Measurements from ENCODE around the gene MTCL3.
A peak's percentile ranks its signal among the peaks of the same experiment; 100 is the strongest.

MTCL3 gene

GRCh38 chr6:127518710-127519468, at the start of gene MTCL3:
Gene MTCL3, minus strand, starts transcription at chr6:127519335.
- Mint-ChIP-seq H3K9me3 (no peaks in the 10 kb centered on the region), H3K4me1 (peaks cover 26% of the 10 kb centered on the region), H3K36me3 (ENCODE audit: low read depth) (peaks cover 22% of the 10 kb centered on the region), H3K4me3 (peak within 1 kb of the TSS; percentile 90), H3K27me3 (peaks cover 17% of the 10 kb centered on the region), H3K27ac (peak within 1 kb of the TSS; percentile 88)
- ATAC-seq (replicated peaks), result peak; percentile 42

- Mint-ChIP-seq H3K36me3 (ENCODE audit: low read depth) (no peaks in the 10 kb centered on the region), H3K27ac (no peak overlapping the region), H3K4me1 (peaks cover 15% of the 10 kb centered on the region), H3K9me3 (no peaks in the 10 kb centered on the region), H3K27me3 (no peaks in the 10 kb centered on the region), H3K4me3 (no peak overlapping the region)
- ATAC-seq (replicated peaks), result no peak
These were observed 48.3 kb upstream of the MTCL3 start for GRCh38 chr6:127567476-127567875.

GRCh38 chr6:127566651-127567050, 47.5 kb upstream of the MTCL3 start:
- Mint-ChIP-seq H3K4me3 (no peak overlapping the region), H3K36me3 (ENCODE audit: low read depth) (no peaks in the 10 kb centered on the region), H3K27ac (no peak overlapping the region), H3K27me3 (peaks cover 4% of the 10 kb centered on the region), H3K9me3 (no peaks in the 10 kb centered on the region), H3K4me1 (peaks cover 15% of the 10 kb centered on the region)
- ATAC-seq (replicated peaks), result no peak

GRCh38 chr6:127566119-127566518, 47.0 kb upstream of the MTCL3 start:
- Mint-ChIP-seq H3K27ac (no peak overlapping the region), H3K4me3 (no peak overlapping the region), H3K9me3 (no peaks in the 10 kb centered on the region), H3K4me1 (peaks cover 12% of the 10 kb centered on the region), H3K27me3 (peaks cover 4% of the 10 kb centered on the region), H3K36me3 (ENCODE audit: low read depth) (no peaks in the 10 kb centered on the region)
- ATAC-seq (replicated peaks), result no peak

- H3K36me3 Mint-ChIP-seq (ENCODE audit: low read depth), result no peaks in the 10 kb centered on the region
- H3K9me3 Mint-ChIP-seq, result no peaks in the 10 kb centered on the region
- ATAC-seq (replicated peaks), result no peak
- H3K27ac Mint-ChIP-seq, result no peak overlapping the region
- H3K4me3 Mint-ChIP-seq, result no peak overlapping the region
- H3K27me3 Mint-ChIP-seq, result peaks cover 4% of the 10 kb centered on the region
- peaks cover 5% of the 10 kb centered on the region for H3K4me1 Mint-ChIP-seq
These were observed 45.6 kb upstream of the MTCL3 start for GRCh38 chr6:127564761-127565160.

- no peaks in the 10 kb centered on the region for H3K36me3 Mint-ChIP-seq (ENCODE audit: low read depth)
- no peak overlapping the region for H3K27ac Mint-ChIP-seq
- peaks cover 5% of the 10 kb centered on the region for H3K4me1 Mint-ChIP-seq
- no peak overlapping the region for H3K4me3 Mint-ChIP-seq
- peaks cover 4% of the 10 kb centered on the region for H3K27me3 Mint-ChIP-seq
- ATAC-seq (replicated peaks), result no peak
- H3K9me3 Mint-ChIP-seq, result no peaks in the 10 kb centered on the region
These were observed 42.5 kb upstream of the MTCL3 start for GRCh38 chr6:127561660-127562059.

- no peaks in the 10 kb centered on the region for H3K4me1 Mint-ChIP-seq
- peak; percentile 63 for ATAC-seq (replicated peaks)
- H3K27me3 Mint-ChIP-seq, result peaks cover 6% of the 10 kb centered on the region
- H3K9me3 Mint-ChIP-seq, result no peaks in the 10 kb centered on the region
- no peak overlapping the region for H3K4me3 Mint-ChIP-seq
- H3K36me3 Mint-ChIP-seq (ENCODE audit: low read depth), result no peaks in the 10 kb centered on the region
- H3K27ac Mint-ChIP-seq, result no peak overlapping the region
These were observed 35.4 kb upstream of the MTCL3 start for GRCh38 chr6:127554435-127555006.

- ATAC-seq (replicated peaks), result no peak
- Mint-ChIP-seq H3K27me3 (peaks cover 6% of the 10 kb centered on the region), H3K4me3 (no peak overlapping the region), H3K4me1 (no peaks in the 10 kb centered on the region), H3K9me3 (no peaks in the 10 kb centered on the region), H3K36me3 (ENCODE audit: low read depth) (no peaks in the 10 kb centered on the region), H3K27ac (no peak overlapping the region)
These were observed 31.3 kb upstream of the MTCL3 start for GRCh38 chr6:127550403-127550802.

- Mint-ChIP-seq H3K4me3 (no peak overlapping the region), H3K9me3 (no peaks in the 10 kb centered on the region), H3K27me3 (peaks cover 9% of the 10 kb centered on the region)
These were observed 28.9 kb upstream of the MTCL3 start for GRCh38 chr6:127547904-127548649.

GRCh38 chr6:127547215-127547614, 28.1 kb upstream of the MTCL3 start:
- Mint-ChIP-seq H3K9me3 (no peaks in the 10 kb centered on the region), H3K27ac (no peak overlapping the region), H3K36me3 (ENCODE audit: low read depth) (no peaks in the 10 kb centered on the region), H3K4me1 (no peaks in the 10 kb centered on the region), H3K27me3 (peaks cover 9% of the 10 kb centered on the region), H3K4me3 (no peak overlapping the region)
- ATAC-seq (replicated peaks), result peak; percentile 34

More at GRCh38 chr6:127547904-127548649, 28.9 kb upstream of the MTCL3 start:
- ATAC-seq (replicated peaks), result no peak
- Mint-ChIP-seq H3K36me3 (ENCODE audit: low read depth) (no peaks in the 10 kb centered on the region), H3K4me1 (no peaks in the 10 kb centered on the region), H3K27ac (no peak overlapping the region)

- Mint-ChIP-seq H3K4me1 (peaks cover 3% of the 10 kb centered on the region), H3K27me3 (peaks cover 24% of the 10 kb centered on the region), H3K36me3 (ENCODE audit: low read depth) (no peaks in the 10 kb centered on the region), H3K9me3 (no peaks in the 10 kb centered on the region), H3K27ac (no peak overlapping the region), H3K4me3 (peak overlapping the region; percentile 30)
- ATAC-seq (replicated peaks), result peak; percentile 39
These were observed 20.1 kb upstream of the MTCL3 start for GRCh38 chr6:127539272-127539671.

- H3K36me3 Mint-ChIP-seq (ENCODE audit: low read depth), result no peaks in the 10 kb centered on the region
- H3K27ac Mint-ChIP-seq, result no peak overlapping the region
- peak; percentile 42 for ATAC-seq (replicated peaks)
These were observed 19.7 kb upstream of the MTCL3 start for GRCh38 chr6:127538750-127539264.

GRCh38 chr6:127533736-127534135, 14.6 kb upstream of the MTCL3 start:
- Mint-ChIP-seq H3K9me3 (no peaks in the 10 kb centered on the region), H3K4me3 (no peak overlapping the region), H3K27ac (no peak overlapping the region), H3K36me3 (ENCODE audit: low read depth) (no peaks in the 10 kb centered on the region), H3K4me1 (no peaks in the 10 kb centered on the region), H3K27me3 (peaks cover 24% of the 10 kb centered on the region)
- no peak for ATAC-seq (replicated peaks)

More at GRCh38 chr6:127538750-127539264, 19.7 kb upstream of the MTCL3 start:
- Mint-ChIP-seq H3K27me3 (peaks cover 26% of the 10 kb centered on the region), H3K9me3 (no peaks in the 10 kb centered on the region), H3K4me1 (peaks cover 3% of the 10 kb centered on the region), H3K4me3 (peak overlapping the region; percentile 30)

GRCh38 chr6:127533011-127533410, 13.9 kb upstream of the MTCL3 start:
- H3K36me3 Mint-ChIP-seq (ENCODE audit: low read depth), result no peaks in the 10 kb centered on the region
- peaks cover 24% of the 10 kb centered on the region for H3K27me3 Mint-ChIP-seq
- no peak overlapping the region for H3K27ac Mint-ChIP-seq
- no peaks in the 10 kb centered on the region for H3K4me1 Mint-ChIP-seq
- H3K4me3 Mint-ChIP-seq, result no peak overlapping the region
- no peaks in the 10 kb centered on the region for H3K9me3 Mint-ChIP-seq
- no peak for ATAC-seq (replicated peaks)

Measured in activated T-helper 17 cell treated with anti-CD3 and anti-CD28 coated beads, Interleukin-2, amount 50 U/mL, for 72 hours (primary cell).